ENCODE results near the gene FHOD1. TPM values are rescaled to one million over a fixed set of nuclear protein-coding genes. Genes with fewer than 3 reads are reported as not detected.

The FHOD1 gene
- total and polyA plus RNA-seq, 2 donors (not counting 1 experiment from before 2014, with no cell fraction given) = 46.3 to 46.9 TPM

DNA sequence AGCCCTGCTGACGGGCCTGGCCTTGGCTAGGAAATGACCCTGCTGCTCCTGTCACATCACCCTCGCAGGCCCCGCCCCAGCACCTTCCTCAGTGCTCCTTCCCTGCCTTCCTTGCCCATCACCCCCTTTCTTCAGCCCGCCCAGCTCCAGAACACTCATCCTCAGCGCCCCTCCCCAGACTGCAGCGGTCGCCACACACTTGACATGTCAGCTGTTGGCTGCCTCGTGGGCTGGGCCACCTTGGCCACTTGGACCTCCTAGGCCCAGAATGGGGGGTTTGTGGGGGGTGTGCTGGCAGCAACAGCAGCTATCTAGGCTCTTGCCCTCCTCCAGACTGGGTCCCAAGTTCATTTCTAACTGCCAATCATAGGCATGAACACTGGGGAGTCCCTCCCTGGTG lies 37.7 kb downstream of the FHOD1 start:
- no peak for DNase-seq
- H3K27ac Mint-ChIP-seq = no peak overlapping the region
- H3K27ac ChIP-seq (ENCODE audit: low read length in 2 of 2) = no peak overlapping the region
- TF ChIP-seq, protein P1, sequence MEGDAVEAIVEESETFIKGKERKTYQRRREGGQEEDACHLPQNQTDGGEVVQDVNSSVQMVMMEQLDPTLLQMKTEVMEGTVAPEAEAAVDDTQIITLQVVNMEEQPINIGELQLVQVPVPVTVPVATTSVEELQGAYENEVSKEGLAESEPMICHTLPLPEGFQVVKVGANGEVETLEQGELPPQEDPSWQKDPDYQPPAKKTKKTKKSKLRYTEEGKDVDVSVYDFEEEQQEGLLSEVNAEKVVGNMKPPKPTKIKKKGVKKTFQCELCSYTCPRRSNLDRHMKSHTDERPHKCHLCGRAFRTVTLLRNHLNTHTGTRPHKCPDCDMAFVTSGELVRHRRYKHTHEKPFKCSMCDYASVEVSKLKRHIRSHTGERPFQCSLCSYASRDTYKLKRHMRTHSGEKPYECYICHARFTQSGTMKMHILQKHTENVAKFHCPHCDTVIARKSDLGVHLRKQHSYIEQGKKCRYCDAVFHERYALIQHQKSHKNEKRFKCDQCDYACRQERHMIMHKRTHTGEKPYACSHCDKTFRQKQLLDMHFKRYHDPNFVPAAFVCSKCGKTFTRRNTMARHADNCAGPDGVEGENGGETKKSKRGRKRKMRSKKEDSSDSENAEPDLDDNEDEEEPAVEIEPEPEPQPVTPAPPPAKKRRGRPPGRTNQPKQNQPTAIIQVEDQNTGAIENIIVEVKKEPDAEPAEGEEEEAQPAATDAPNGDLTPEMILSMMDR (IDR thresholded peaks at IDR 0.05) = no peak
- no peak for TF ChIP-seq EZH2 (IDR thresholded peaks at IDR 0.05; ENCODE audit: borderline replicate concordance, insufficient read depth, low read depth, low read length, poor library complexity, severe bottlenecking)
- no peaks in the 10 kb centered on the region for H3K27me3 ChIP-seq (replicated peaks in 1 of 4; ENCODE audit: control extremely low read depth in 1 of 4, control insufficient read depth in 3 of 4, insufficient read depth in 4 of 4, low read length in 3 of 4)
- 84% methylated on average over 5 of the region's 8 CpGs for WGBS (ENCODE audit: insufficient coverage)
- no peaks in the 10 kb centered on the region for H3K9me3 Mint-ChIP-seq (ENCODE audit: insufficient read depth)
- H3K9ac ChIP-seq (ENCODE audit: low read length) = no peak overlapping the region
- no peaks in the 10 kb centered on the region for H3K9me3 ChIP-seq (ENCODE audit: control extremely low read depth in 1 of 3, control insufficient read depth in 2 of 3, insufficient read depth in 1 of 3, low read length in 2 of 3)
- no peak for ATAC-seq (ENCODE audit: low read depth)
- no peak overlapping the region for H3K4me3 Mint-ChIP-seq
- ChIA-PET POLR2A (no interaction called here), CTCF (interaction anchor here (1.1 kb wide), 1 partner anchor 11 kb away, joined by 3 read pairs; no protein-coding TSS in a partner anchor)
- no peaks in the 10 kb centered on the region for H3K36me3 ChIP-seq (replicated peaks in 1 of 2; ENCODE audit: control extremely low read depth in 1 of 2, control insufficient read depth in 1 of 2, extremely low read depth in 1 of 2, insufficient read depth in 2 of 2, low read length in 1 of 2)
- H2AFZ ChIP-seq (ENCODE audit: insufficient read depth, low read depth, low read length, poor library complexity, severe bottlenecking) = no peak overlapping the region
- H3K27me3 Mint-ChIP-seq = no peaks in the 10 kb centered on the region
- intact Hi-C loops (cut with micrococcal nuclease) = no loop called here
- H3K4me1 Mint-ChIP-seq = no peaks in the 10 kb centered on the region
- no peaks in the 10 kb centered on the region for H3K4me1 ChIP-seq (ENCODE audit: control insufficient read depth in 2 of 2, insufficient read depth in 2 of 2, low read length in 2 of 2)
- no peak overlapping the region for H3K4me3 ChIP-seq (ENCODE audit: control extremely low read depth in 1 of 5, extremely low read depth in 1 of 5, insufficient read depth in 1 of 5, low read depth in 2 of 5, low read length in 4 of 5)
- no peaks in the 10 kb centered on the region for H4K20me1 ChIP-seq (ENCODE audit: control insufficient read depth, insufficient read depth, low read length, poor library complexity, severe bottlenecking)
- H3K4me2 ChIP-seq (replicated peaks; ENCODE audit: low read depth, low read length, poor library complexity, severe bottlenecking) = no peak overlapping the region
- no peaks in the 10 kb centered on the region for H3K79me2 ChIP-seq (ENCODE audit: control insufficient read depth, insufficient read depth, low read length)

DNA sequence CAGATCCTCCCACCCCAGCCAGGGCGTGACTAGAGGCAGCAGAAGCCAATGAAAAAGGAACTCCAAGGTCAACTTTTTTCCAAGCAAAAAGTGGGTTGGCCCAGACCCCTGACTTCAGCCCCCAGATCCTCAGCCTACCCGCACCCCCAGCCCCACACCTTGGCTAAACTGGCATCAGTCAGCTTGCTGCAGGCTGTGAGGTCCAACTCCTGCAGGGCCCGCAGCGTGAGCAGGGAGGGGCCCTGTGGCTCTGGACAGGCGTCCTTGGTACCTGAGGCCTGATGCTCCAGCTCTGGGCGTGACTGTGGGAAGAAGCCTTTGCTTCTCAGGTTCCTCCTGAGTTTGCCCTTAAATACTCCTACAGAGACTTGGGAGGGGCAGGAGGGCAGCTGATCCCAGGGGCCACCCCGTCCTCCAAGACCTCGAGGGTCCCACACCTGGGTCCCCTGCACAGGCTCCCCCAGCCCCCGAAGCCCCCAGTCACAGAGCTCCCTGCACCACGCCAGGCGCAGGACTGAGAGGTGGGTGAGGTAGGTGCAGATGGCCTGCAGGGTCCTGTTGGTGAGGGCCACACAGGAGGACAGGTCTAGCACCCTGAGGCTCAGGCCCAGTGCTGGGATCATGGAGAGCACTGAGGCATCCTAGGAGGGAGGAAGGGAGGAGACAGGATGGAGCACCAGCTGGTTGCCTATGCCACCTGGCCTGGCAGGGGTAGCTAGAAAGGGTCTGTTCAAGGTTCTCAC lies 39.0 kb downstream of the FHOD1 start:
- Histone ChIP-seq H3K4me1 (ENCODE audit: control insufficient read depth in 2 of 2, insufficient read depth in 2 of 2, low read length in 2 of 2) (no peaks in the 10 kb centered on the region), H3K4me2 (replicated peaks; ENCODE audit: low read depth, low read length, poor library complexity, severe bottlenecking) (no peak overlapping the region), H3K27me3 (replicated peaks in 1 of 4; ENCODE audit: control extremely low read depth in 1 of 4, control insufficient read depth in 3 of 4, insufficient read depth in 4 of 4, low read length in 3 of 4) (no peaks in the 10 kb centered on the region), H3K4me3 (ENCODE audit: control extremely low read depth in 1 of 5, extremely low read depth in 1 of 5, insufficient read depth in 1 of 5, low read depth in 2 of 5, low read length in 4 of 5) (no peak overlapping the region), H3K27ac (ENCODE audit: low read length in 2 of 2) (no peak overlapping the region), H3K36me3 (replicated peaks in 1 of 2; ENCODE audit: control extremely low read depth in 1 of 2, control insufficient read depth in 1 of 2, extremely low read depth in 1 of 2, insufficient read depth in 2 of 2, low read length in 1 of 2) (peaks cover 0 to 4% of the 10 kb centered on the region in 2 experiments), H4K20me1 (ENCODE audit: control insufficient read depth, insufficient read depth, low read length, poor library complexity, severe bottlenecking) (no peaks in the 10 kb centered on the region), H2AFZ (ENCODE audit: insufficient read depth, low read depth, low read length, poor library complexity, severe bottlenecking) (no peak overlapping the region), H3K9me3 (ENCODE audit: control extremely low read depth in 1 of 3, control insufficient read depth in 2 of 3, insufficient read depth in 1 of 3, low read length in 2 of 3) (no peaks in the 10 kb centered on the region), H3K79me2 (ENCODE audit: control insufficient read depth, insufficient read depth, low read length) (no peaks in the 10 kb centered on the region), H3K9ac (ENCODE audit: low read length) (no peak overlapping the region)
- no peak for ATAC-seq (ENCODE audit: low read depth)
- intact Hi-C loops (cut with micrococcal nuclease) = no loop called here
- TF ChIP-seq, protein P1 (IDR thresholded peaks at IDR 0.05) = no peak
- no peak for TF ChIP-seq EZH2 (IDR thresholded peaks at IDR 0.05; ENCODE audit: borderline replicate concordance, insufficient read depth, low read depth, low read length, poor library complexity, severe bottlenecking)
- WGBS (ENCODE audit: insufficient coverage) = 97% methylated on average over 9 of the region's 11 CpGs
- Mint-ChIP-seq H3K9me3 (ENCODE audit: insufficient read depth) (no peaks in the 10 kb centered on the region), H3K27me3 (no peaks in the 10 kb centered on the region), H3K4me3 (no peak overlapping the region), H3K4me1 (no peaks in the 10 kb centered on the region), H3K27ac (no peak overlapping the region)
- CTCF ChIA-PET = interaction anchor here (1.2 kb wide), 1 partner anchor 11 kb away, joined by 3 read pairs; no protein-coding TSS in a partner anchor
- POLR2A ChIA-PET = no interaction called here
- DNase-seq = no peak

Measured in B cell (primary cell).